Heart left ventricle (tissue), 13 donors: ENCODE results near the gene PRSS16.

Source experiments
- POLR2A ChIP-seq, 2 donors: fragments of 450-650 bp; IDR thresholded peaks; one replicate each; pipeline ENCODE4 v1.6.1; 2017; ENCODE audit warnings: antibody characterized with exemption in 2 of 2, mild to moderate bottlenecking in 2 of 2, moderate library complexity in 2 of 2
- TF ChIP-seq, protein P1 (sequence below), 12 donors: fragments of 200-600 bp; sonication (generic) in 4 of 12; IDR thresholded peaks; one replicate each; pipeline versions ENCODE4 v1.5.0 to v1.8.0; 2018 to 2022; ENCODE audit warnings: antibody characterized with exemption in 12 of 12, mild to moderate bottlenecking in 5 of 12
- donor health status: ischemic (EF 13 %, LVEDD 7.1; RV severe dilation, severe dysfunction).
- donor health status: DM: no; HTN: yes; CAD: no.
- donor health status: DM: no; HTN: no; CAD: no.
- donor health status: ischemic (EF 25% LVEDD 6.9; RV normal size, moderate dysfunction).
- donor health status: ischemic (EF 25% LVEDD 5.7; RV mildly dilated, moderate dysfunction).
- donor health status: ischemic (EF 35%, LVEDD 5.7; RV mildly dilated, moderate dysfunction).
- donor health status: nonischemic (EF 11% LVEDD 7.7; RV severe dilation, severe dysfunction).
- donor health status: DM: yes; HTN: yes; CAD: no.
- donor health status: PGD.
- donor health status: ischemic (EF 29% LVEDD 5.4; RV normal size, mild dysfunction).
- donor health status: nonischemic (EF 23%, LVEDD 6.1; RV moderate dilation, normal function).

DNA sequence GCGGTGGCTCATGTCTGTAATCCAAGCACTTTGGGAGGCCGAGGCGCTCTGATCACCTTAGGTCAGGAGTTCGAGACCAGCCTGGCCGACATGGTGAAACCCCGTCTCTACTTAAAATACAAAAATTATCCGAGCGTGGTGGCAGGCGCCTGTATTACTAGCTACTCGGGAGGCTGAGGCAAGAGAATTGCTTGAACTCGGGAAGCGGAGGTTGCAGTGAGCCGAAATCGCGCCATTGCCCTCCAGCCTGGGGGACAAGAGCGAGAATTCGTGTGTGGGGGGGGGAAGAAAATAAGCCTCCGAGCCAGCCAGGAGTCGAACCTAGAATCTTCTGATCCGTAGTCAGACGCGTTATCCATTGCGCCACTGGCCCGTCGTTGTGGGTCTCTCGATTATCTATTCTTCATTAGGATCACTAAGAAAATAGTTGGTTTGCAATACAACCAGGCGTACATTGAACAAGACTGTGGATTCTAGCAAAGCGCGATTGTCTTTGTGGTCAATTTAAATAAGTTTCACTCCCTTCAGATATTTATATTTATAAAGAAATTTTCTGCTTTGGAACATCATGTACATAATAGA is 33.9 kb upstream of the PRSS16 start:
- TF ChIP-seq, protein P1, sequence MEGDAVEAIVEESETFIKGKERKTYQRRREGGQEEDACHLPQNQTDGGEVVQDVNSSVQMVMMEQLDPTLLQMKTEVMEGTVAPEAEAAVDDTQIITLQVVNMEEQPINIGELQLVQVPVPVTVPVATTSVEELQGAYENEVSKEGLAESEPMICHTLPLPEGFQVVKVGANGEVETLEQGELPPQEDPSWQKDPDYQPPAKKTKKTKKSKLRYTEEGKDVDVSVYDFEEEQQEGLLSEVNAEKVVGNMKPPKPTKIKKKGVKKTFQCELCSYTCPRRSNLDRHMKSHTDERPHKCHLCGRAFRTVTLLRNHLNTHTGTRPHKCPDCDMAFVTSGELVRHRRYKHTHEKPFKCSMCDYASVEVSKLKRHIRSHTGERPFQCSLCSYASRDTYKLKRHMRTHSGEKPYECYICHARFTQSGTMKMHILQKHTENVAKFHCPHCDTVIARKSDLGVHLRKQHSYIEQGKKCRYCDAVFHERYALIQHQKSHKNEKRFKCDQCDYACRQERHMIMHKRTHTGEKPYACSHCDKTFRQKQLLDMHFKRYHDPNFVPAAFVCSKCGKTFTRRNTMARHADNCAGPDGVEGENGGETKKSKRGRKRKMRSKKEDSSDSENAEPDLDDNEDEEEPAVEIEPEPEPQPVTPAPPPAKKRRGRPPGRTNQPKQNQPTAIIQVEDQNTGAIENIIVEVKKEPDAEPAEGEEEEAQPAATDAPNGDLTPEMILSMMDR (IDR thresholded peaks at IDR 0.05), result no peak
- TF ChIP-seq POLR2A (IDR thresholded peaks at IDR 0.05), result no peak
